Stimulated activated CD4-positive, alpha-beta T cell treated with anti-CD3 and anti-CD28 coated beads, Interleukin-4, amount 100 ng/mL, for 24 hours (primary cell): ENCODE data around the gene SP6.
A peak's percentile ranks its signal among the peaks of the same experiment; 100 is the strongest.

Experiments
- DNase-seq: peaks from one replicate; pipeline ENCODE4 v3.0.0-alpha.2; 2020

The SP6 gene

DNA sequence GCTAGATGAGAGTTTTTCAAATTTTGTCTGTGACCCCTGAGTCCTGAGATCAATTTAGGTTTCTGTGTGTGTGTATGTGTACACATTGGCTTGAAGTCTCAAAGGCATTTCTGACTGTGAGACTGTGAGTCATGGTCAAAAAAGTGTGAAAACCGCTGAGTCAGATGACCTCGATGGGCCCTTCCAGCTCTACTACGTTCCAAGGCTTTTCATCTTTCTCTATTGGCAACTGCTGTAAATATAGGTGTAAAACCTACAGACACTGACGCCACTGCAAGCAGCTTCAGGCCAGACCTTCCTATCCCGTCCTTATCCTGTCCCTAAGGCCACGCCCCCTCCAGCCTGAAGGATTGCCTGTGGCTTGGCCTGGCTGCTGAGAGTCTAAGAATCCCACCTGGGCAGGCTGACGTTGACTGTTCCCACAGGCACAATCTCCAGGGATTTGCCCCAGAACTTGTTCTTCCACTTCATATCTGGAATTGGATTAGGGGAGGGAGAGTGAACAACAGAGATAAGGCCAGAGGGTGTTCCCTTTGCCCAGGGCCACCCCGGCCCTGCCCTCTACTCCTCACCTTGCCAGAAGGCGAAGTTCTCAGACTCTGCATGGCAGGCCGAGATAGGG, 40.7 kb downstream of the SP6 start:
- DNase-seq, result peak; percentile 37

DNA sequence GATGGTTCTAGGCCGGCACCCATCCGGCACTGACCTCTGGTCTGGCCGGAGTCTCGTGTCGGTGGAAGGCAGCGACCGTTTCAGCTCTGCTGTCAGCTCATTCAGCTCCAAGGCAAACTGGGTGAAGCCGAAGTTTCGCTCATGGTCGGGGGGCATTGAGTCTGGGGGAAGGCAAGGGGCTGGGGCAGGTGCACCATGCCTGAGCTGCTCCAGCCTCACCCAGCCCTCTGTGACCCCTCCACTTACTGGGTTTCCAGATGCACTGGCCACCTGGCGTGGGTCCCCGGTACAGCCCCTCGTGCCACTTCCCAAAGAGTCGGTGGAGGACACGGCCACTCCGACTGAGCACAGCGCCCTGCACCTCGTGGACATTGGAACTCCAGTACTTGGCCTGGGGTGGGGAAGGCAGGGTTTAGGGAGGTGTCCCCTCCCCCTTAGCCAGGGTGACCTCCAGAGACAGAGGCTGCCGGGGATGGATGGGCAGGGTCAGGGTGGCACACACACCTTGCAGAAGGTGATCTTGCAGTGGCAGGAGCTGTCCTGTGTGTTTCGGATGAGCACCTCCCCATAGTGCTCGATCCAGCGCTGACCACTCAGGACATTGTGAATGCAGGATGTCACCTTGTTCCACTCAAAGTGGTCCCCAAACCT, 42.0 kb downstream of the SP6 start:
- no peak for DNase-seq

- DNase-seq, result no peak
Observed at GRCh38 chr17:47808036-47808829, 42.7 kb downstream of the SP6 start.

GRCh38 chr17:47807421-47807820, 43.5 kb downstream of the SP6 start:
- DNase-seq, result no peak

- DNase-seq, result no peak
Observed at GRCh38 chr17:47806913-47807255, 44.1 kb downstream of the SP6 start.

- DNase-seq, result no peak
Observed at GRCh38 chr17:47806026-47806912, 44.7 kb downstream of the SP6 start.

- no peak for DNase-seq
Observed at GRCh38 chr17:47804461-47804860, 46.5 kb downstream of the SP6 start.

GRCh38 chr17:47803751-47804150, 47.2 kb downstream of the SP6 start:
- no peak for DNase-seq

- DNase-seq, result no peak
Observed at GRCh38 chr17:47803201-47803600, 47.8 kb downstream of the SP6 start.

GRCh38 chr17:47802341-47803022, 48.5 kb downstream of the SP6 start:
- peak; percentile 70 for DNase-seq

- no peak for DNase-seq
Observed at GRCh38 chr17:47801906-47802305, 49.1 kb downstream of the SP6 start.

GRCh38 chr17:47801176-47801765, 49.7 kb downstream of the SP6 start:
- no peak for DNase-seq

GRCh38 chr17:47800686-47801085, 50.3 kb downstream of the SP6 start:
- DNase-seq, result no peak

- DNase-seq, result no peak
Observed at GRCh38 chr17:47797797-47798196, 53.2 kb downstream of the SP6 start.
